Astrocyte of the spinal cord (primary cell): Measurements from ENCODE around the gene OSBPL8.

Source experiments
- DNase-seq: peaks from one replicate; pipeline ENCODE4 v3.0.0; 2011; ENCODE audit warnings: low read depth, low spot score
- H3K4me3 ChIP-seq: 2 replicates; pipeline ENCODE4 v1.5.1; 2011; ENCODE audit warnings: low read depth, mild to moderate bottlenecking, low read length, moderate library complexity
- CTCF ChIP-seq: IDR thresholded peaks from 2 replicates; pipeline ENCODE4 v1.5.1; 2012; ENCODE audit warnings: low read depth, mild to moderate bottlenecking, low read length, inconsistent platforms
- in situ Hi-C: cut with HindIII; loops from 2 replicates; pipeline ENCODE4 v1.10.0; 2017; ENCODE audit warnings: low sequenced_read_pairs

OSBPL8 gene

GRCh38 chr12:76356071-76356470 lies 203.5 kb downstream of the OSBPL8 start:
- in situ Hi-C loops, result no loop called here
- no peak for DNase-seq
- no peak for TF ChIP-seq CTCF
- H3K4me3 ChIP-seq, result no peak overlapping the region

GRCh38 chr12:76348079-76348901 lies 211.3 kb downstream of the OSBPL8 start, which contains the start of gene BBS10:
TSS of gene BBS10 (minus strand) at chr12:76348415. CDS start at chr12:76348358, 57 bp downstream.
- TF ChIP-seq CTCF, result peak; percentile 66
- in situ Hi-C loops, result no loop called here
- peak; percentile 94 for DNase-seq
- peak within 1 kb of the TSS; percentile 82 for H3K4me3 ChIP-seq

GRCh38 chr12:76346798-76347420 lies 212.7 kb downstream of the OSBPL8 start:
- H3K4me3 ChIP-seq, result peak overlapping the region; percentile 82
- peak; percentile 73 for DNase-seq
- in situ Hi-C loops, result no loop called here
- peak; percentile 43 for TF ChIP-seq CTCF

DNA sequence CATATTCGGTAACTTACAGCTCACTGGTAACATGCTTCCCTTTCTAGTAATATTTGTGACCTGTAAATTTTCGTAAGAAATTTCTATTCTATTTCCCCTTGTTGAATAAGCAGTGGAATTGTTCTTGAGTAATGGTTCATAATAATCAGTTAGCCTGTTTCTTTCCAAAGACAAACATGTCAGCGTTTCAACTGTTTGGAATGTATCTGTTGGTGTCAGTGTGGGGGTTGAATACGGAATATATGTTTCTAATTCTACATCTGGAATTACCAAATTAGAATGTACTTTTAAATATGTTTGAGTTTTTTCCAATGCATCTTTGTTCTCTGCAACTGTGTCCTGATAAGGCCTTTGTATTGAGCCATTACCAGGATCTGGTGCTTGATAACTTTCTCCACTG lies 213.3 kb downstream of the OSBPL8 start:
- in situ Hi-C loops, result no loop called here
- DNase-seq, result no peak
- no peak overlapping the region for H3K4me3 ChIP-seq
- no peak for TF ChIP-seq CTCF

DNA sequence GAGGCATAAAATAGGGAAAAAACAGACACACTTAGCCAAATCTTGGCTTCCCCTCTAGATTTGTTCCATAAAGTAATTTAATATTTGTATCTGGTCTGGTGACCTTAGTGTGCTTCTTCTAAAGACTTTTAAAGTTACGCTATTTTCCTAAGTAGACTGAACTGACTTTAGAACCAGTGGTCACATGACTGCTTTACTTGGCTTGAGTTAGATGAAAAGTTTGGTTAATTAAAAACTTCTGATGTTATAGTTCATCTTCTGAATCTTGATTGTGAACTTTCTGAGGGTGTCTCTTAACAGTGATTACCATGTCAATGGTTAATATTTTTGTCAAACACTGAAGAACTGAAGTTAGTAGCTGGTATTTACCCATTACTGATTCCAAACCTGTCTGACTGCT lies 214.0 kb downstream of the OSBPL8 start:
- no peak overlapping the region for H3K4me3 ChIP-seq
- in situ Hi-C loops, result no loop called here
- no peak for TF ChIP-seq CTCF
- no peak for DNase-seq

DNA sequence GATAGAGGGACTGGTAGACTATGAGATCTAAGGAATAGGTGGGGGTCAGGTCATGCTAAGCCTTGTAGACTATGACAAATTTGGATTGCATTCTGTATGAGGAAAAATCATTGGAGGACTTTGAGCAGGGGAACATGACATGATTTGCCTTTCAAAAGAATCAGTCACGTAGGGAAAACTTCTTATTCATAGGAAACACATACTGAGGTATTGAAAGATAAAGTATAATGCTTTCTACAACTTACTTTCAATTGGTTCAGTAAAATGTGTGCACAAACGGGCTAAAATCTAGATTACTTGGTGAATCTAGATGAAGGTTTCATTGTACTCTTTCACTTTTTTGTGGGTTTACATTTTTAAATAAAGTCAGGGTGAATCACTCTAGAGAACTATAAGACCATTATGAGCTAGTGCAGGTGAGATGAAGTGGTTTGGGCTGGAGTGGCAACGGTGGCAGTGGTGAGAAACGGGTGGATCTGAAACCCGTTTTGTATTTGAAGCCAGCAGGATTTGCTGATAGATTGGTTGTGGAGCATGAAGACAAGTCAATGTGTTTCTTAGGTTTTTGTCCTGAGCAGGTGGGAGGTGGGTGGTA lies 218.0 kb downstream of the OSBPL8 start:
- no peak overlapping the region for H3K4me3 ChIP-seq
- no peak for TF ChIP-seq CTCF
- in situ Hi-C loops, result no loop called here
- peak; percentile 22 for DNase-seq
